Muscle of arm (tissue), 12 donors: ENCODE measurements around the gene TBC1D13. TPM values are rescaled to one million over a fixed set of nuclear protein-coding genes. Genes with fewer than 3 reads are reported as not detected.
A peak's percentile ranks its signal among the peaks of the same experiment; 100 is the strongest.

ENCODE experiments used
- DNase-seq: peaks from one replicate; pipeline ENCODE4 v3.0.0-alpha.2; 2013
- polyA plus RNA-seq, 12 donors: library from polyadenylated mRNA; unstranded; fragments of 120-200 nt; gene quantifications; one replicate each; pipeline ENCODE4 v1.2.1, GENCODE V29; 2013; ENCODE audit not compliant: insufficient read length in 12 of 12

Gene TBC1D13
- polyA plus RNA-seq, 12 donors: 24.0 to 43.9 (median 36.9) TPM; not detected in 1

DNA sequence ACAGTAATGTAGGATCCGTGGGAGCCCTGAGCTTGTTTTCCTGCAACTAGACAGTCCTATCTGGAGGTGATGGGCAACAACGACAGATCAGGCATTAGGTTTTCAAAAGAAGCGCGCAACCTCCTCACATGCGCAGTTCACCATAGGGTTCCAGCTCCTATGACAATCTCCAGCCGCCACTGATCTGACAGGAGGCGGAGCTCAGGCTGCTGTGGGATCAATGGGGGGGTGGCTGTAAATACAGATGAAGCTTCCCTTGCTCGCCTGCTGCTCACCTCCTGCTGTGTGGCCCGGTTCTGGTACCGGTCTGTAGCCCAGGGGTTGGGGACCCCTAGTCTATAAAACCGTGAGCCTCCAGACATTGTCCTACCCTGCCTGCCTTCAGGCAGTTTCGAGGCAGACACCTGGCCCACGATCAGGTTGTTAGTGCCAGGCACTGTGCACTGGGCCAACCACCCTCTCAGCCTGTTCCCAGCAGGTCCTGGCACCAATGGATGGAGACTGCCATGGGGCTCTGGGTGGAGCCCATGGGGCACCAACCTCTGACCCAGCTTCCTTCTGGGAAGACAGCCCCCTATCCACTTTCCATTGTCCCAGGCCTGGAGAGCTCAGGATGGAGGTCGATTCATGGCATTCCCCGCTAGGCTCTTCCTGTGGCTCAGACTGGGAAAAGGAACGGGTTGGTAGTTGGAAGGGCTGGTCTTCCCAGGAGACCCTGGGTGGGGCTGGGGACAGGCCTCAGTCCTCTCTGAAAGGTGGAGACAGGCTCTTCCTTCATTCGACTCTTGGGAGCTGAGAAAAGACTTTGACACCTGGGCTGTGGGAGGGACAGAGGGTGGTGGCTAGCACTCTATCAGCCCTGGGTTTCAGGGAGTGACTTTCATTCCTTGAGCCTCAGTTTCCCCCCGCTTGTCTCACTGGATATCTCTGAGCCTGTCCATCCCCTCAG, 32.9 kb downstream of the TBC1D13 start:
- no peak for DNase-seq

DNA sequence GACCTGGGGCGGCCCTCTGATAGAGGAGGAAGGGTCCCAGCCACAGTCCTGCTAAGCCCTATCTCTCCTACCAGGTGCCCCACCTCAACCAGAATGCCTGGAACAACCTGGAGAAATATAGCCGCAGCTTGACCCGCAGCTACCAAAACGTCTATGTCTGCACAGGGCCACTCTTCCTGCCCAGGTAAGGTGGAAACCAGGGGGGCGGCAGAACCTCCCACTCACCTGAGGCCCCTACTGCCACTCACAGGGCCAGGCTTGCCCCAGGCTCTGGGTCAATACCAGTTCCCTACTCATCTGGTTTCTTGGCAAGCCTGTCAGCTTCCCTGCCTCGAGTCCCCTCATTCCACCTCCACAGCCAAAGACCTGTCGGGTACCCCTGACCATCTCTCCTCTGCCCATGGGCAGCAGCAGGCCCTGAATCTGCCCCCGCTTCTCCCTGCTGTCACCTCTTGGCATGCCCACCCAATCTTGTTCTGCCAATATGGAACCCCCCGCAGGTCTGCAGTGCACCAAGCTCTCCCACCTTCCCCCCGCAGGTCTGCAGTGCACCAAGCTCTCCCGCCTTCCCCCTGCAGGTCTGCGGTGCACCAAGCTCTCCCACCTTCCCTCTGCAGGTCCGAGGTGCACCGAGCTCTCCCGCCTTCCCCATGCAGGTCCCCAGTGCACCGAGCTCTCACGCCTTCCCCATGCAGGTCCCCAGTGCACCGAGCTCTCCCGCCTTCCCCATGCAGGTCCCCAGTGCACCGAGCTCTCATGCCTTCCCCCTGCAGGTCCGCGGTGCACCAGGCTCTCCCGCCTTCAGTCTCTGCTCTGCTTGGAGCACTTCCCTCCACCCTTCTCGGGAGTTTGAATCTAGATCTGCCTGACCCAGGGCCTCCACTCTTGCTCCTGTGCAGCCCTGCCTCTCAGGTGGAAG, 33.9 kb downstream of the TBC1D13 start:
- no peak for DNase-seq

DNA sequence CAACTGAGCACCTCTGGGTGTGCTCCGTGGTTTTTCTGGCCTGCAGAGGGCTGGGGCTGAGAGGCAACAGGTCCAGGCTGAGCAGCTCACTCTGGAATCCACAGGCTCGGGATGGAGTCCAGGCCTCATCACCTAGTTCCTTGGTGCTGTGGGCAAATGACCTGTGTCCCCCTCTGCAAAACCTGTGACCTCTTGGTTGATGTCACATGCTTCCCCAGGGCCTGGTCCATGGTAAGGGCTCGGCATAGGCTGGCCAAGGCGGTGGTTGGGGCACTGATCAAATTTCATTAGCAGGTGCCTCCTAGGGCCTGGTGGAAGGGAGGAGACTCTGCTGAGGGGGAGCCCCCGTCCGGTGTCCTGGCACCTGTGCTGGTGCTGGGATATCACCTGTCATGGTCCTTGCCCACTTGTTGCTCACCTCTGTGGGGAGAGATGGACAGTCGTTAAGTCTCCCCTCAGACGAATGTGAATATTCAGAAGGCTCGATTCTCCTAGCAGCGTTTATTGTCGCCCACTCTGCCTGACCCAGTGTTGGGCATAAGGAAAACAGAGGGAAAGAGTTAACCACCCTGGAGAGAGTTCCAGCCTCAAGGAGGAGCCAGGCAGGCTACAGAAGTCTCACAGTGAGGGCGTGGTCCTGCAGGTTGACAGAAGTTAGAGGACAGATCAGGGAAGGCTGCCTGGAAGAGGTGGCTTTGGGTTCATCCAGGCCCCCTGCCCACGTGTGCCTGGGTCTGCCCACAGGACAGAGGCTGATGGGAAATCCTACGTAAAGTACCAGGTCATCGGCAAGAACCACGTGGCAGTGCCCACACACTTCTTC, 34.7 kb downstream of the TBC1D13 start:
- DNase-seq: no peak

DNA sequence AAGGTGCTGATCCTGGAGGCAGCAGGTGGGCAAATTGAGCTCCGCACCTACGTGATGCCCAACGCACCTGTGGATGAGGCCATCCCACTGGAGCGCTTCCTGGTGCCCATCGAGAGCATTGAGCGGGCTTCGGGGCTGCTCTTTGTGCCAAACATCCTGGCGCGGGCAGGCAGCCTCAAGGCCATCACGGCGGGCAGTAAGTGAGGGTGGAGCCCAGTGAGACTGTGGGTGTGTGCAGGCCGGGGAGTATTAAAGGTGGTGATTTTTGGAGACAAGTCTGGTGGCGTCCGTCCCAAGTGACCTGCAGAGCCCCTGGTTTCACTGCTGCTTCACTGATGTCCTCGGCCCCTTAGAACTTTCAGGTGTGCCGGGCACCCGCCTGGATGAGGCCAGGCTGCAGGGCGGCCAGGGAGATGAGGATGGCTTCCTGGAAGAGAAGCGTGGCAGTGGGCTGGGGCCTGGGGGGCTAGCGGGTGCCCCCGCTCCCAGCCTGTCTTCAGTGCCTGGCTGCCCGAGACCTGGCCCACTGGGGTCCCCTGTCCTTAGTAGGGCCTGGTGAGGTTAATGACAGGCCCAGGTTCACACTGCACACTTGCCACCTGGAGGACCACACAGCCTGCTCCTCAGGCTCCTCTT, 35.5 kb downstream of the TBC1D13 start:
- DNase-seq: no peak

DNA sequence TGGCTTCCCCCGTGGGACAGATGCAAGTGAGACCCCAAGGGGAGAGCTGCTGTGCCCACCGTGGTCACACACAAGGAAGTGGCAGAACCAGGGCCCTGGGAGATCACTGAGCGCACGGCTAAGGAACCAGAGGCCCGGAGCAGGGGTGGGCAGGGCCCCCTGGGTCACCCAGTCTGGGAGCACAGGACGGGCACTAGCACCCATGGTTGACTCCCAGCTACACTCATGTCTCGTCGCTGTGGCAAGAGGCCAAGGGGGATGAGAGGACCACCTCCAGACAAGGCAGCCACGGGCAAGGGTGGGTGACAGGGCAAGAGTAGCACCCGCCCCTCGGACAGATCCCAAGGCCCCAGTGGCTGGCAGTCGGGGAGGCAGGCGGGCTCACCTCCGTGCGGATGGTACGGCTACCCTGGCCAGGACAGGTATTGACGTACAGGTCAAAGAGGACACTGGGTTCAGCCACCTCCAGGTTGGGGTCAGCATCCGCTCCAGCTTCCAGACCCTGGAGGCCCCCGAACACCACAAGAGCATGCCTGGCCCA, 36.4 kb downstream of the TBC1D13 start:
- DNase-seq: no peak

DNA sequence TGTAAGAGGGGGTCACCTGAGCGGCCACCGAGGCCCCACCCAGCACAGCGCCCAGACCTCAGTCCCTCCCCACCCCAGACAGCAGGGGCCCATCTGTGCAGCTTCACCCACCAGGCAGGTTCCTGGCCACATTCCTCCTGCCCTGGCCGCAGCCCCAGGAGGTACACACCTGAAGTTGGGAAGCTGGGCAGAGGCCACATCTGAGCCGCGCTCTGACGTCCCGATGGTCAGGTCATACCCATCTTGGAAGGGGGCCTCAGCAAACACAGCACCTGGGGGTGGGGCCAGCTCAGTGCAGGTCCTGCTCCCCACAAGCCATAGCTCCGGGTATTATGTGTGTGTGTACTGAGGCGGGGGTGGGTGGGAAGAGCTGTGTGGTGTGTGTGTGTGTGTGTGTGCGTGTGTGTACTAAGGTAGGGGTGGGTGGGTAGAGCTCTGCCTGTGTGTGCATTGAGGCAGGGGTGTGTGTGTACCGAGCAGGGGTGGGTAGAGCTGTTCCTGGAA, 36.9 kb downstream of the TBC1D13 start:
- DNase-seq: no peak

DNA sequence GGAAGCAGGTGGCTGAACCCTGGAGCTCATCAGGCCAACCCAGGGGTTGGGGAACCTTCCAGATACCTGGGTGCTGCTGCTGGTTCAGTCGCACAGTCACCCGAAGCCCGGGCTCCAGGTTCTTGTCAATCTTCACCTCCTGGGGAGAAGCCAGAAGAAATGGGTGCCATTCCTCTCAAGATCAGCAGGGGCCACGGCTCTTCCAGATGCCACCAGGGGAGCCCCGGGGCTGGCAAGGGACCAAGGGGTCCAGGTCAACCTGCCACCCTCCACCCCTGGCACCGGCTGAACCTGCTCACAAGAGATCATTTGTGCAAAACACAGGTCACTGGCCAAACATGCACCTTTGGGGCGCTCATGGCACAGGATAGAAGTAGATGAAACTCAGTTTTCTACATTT, 37.9 kb downstream of the TBC1D13 start:
- DNase-seq: no peak

DNA sequence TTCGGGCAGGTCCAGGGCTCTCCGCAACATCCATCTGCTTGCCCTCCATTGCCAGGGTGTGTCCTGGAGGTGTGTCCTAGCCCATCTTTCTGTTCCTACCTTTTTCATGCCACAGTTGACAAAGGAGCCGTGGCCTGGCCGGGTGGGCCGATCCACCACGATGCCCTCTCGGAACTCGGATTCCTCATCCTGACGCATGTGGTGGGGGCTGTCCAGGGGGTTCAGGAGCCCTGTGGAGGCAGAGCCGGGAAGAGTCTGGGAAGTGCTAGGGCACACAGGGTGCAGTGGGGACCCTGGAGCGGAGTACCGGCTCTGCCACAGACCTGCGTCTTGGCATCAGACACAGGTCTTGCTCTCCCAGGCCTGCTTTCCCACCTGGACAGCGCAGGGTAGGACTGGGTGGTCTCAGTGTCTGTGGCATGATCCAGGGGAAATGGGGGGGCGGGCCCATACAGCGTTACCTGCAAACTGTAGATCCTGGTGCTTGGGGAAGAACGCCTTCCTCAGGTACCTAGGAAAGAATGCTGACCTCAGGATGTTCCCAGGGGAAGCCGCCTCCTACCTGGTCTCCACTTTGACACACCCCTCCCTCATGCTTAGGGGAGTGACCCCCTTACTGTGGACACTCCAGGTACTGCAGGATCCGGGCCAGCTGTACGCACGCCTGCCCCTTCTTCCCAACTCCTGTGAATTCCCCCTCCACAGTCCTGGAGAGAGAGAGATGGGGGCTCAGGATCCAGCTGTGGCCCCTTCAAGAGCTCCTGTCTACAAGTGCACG, 39.1 kb downstream of the TBC1D13 start:
- no peak for DNase-seq

DNA sequence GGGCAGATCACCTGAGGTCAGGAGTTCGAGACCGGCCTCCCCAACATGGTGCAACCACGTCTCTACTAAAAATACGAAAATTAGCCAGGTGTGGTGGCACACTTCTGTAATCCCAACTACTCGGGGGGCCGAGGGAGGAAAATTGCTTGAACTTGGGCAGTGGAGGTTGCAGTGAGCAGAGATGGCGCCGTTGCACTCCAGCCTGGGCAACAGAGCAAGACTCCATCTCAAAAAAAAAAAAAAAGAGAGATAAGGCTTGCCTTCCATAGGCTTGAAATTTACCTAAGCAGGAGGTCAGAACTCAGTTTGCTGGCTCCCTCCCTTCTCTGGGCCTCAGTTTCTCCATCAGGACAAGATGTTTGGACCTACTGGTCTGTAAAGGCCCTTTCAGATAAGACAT, 41.2 kb downstream of the TBC1D13 start:
- DNase-seq: no peak

DNA sequence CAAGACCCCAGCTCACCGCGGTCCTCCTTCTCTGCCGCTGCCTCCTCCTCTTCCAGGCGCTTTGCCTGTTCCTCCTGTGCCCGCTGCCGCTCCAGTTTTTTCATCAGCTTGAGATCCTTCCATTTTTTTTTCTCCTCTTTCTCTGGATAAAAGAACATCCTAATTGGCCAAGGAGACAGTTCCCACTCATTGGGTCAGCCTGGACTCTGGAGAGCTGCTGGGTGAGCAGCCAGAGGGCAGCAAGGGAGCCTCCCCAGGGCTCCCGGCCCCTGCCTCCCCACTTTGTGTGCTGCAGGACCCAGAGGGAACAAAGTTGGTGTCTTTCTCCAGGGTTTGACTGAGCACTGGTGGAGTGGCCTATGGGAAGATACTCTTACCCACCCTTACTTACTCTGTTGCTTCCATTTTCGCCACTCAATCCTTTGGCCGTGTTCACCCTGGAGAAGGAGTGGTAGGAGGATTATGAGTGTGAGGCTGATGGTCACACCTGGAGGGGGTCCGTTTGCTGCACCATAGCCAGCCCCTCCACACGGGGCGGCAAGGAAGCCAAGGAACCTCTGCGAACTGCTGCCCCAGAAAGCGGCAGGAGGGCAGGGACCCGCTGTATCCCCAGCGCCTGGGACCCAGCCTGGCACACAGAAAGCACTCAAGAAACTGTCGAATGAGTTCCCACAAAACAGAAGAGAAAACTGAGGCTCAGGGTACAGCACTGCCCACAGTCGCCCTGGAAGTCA, 41.8 kb downstream of the TBC1D13 start:
- DNase-seq: no peak

DNA sequence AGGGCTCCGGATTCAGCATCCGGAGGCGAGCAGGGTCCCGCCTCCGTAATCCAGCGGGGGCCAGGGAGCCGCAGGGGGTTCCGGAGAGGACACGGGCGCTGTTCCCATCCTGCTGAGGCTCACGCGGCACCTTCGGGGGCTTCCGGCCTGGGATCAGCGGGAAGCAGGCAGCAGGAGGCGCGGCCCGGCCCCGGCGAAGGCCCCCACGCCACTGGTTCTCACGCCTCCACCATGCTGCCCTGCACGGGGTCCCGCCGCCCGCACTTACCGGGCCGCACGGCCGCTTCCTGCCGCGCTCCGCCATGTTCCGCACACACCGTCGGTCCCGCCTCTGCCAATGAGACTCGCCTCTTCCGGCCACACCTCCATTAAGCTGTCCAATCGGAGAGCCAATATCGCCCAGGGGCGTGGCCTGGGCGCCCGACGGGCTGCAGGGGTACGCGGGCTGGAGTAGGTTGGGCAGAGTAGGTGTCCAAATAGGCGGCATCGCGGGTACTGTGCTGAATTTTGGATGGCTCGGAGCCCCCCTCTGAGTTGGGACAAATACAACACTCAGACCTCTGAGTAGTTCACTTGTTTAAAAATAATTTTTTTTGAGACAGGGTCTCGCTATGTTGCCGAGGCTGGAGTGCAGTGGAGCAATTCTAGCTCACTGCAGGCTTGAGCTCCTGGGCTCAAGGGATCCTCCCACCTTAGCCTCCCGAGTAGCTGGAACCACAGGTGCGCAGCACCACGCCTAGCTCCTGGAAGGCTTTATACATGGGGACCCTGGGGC, 42.6 kb downstream of the TBC1D13 start, which contains the start of gene SPOUT1:
Gene SPOUT1 (minus strand): TSS at position 318 of the 775 bp plus-strand sequence. CDS start 14 bp downstream, at position 304.
- peak; percentile 95 for DNase-seq

DNA sequence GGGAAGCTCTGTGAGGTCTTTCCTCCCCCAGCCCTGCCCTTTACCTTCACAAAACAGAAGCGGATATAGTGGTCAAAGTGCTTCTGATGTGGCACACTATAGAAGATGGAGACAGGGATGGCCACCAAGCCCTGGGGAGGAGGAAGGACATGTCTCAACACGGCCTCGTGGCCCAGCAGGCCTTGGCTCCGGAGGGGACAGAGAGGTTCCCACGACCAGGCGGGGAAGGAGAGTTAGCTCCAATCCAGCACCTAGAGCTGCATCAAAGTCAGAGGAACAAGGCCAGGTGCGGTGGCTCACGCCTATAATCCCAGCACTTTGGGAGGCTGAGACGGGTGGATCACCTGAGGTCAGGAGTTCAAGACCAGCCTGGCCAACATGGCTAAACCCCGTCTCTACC, 46.6 kb downstream of the TBC1D13 start:
- no peak for DNase-seq

DNA sequence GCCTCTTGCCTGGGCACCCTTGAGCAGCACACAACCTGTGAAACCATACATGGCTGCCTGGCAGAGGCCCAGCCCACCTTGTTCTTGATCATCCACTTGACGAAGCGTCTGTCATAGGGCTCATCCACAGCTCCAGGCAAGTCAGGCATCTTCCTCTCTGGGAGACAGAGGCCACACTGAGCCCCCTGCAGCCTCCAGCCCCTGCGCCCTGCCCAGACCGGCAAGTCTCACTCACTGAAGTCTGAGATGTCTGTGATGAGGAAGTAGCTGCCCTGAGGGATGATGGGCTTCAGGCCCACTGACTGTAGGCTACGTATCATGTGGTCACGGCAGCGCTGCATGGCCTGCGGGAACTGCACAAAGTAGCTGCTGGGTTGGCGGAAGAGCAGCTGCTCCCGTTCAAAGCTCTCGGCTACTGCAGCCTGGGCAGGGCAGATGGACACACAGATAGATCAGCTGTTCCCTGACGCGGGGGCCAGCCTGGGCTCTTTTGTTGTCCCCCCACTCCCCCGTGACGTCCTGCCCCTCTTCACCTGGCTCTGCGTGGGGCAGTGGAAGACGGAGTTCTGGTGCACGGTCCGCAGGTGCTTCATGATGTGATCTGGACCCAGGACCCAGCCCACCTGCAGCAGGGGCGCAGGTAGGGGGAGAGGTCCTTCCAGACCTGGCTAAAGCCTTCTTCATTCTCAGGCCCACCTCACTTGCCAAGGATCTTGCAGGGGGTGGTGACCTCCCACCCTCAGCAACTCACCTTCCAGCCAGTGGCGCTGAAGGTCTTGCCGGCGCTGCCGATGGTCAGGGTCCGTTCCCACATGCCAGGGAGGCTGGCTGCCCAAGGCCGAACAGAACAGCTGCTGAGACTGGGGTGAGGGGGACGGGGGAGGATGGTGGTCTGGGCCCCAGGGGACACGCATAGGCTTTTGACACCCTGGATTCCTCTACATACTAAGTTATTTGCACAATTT, 48.5 kb downstream of the TBC1D13 start:
- no peak for DNase-seq

DNA sequence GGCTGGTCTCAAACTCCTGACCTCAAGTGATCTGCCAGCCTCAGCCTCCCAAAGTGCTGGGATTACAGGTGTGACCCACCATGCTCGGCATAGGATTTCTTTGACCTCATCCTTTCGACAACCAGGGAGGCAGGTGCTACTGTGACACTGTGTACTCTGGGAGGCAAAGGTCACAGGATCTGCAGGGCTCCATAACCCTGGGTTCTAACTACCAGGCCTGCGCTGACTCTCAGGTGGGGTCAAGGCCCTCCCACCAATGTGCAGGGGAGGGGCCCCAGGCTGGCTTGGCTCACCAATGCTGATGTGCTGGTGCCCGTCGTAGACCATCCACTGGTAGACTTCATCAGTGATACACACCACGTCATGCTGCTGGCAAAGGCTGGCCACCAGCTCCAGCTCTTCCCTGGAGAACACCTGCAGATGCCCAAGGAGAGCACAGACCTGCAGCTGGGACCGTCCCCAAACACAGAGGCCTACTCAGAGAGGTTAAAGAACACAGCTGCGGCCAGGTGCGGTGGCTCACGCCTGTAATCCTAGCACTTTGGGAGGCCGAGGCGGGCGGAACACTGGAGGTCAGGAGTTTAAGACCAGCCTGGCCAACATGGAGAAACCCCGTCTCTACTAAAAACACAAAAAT, 49.6 kb downstream of the TBC1D13 start:
- no peak for DNase-seq

DNA sequence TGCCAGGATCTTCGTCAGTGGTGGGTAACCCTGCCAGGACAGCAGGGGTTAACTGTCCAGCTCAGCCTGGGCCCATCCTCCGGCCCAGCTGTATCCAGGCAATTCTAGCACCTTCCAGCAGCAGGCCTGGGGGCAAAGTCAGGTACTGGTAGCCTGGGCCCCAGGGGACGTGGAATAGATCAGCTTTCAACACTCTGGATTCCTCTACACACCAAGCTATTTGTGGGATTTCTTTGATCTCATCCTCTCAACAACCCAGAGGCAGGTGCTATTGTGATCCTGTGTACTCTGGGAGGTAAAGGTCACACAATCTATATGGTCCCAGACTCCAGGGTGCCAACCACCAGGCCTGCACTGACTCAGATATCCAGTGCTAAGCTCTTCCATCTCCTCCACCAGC, 51.3 kb downstream of the TBC1D13 start:
- no peak for DNase-seq

DNA sequence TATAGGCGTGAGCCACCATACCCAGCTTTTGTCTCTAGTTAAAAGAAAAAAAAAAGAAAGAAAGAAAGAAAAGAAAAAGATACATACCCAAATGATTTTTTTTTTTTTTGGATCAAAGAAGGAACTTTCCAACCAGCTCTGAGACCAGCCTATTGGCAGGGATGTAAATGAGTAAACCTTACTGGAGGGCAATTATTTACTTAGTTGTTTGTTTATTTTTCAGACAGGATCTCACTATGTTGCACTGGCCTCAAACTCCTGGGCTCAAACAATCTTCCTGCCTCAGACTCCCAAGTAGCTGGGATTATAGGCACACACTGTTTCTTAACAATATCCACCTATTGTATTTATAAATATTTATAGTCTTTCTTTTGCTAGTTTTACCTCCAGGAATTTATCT, 53.5 kb downstream of the TBC1D13 start:
- no peak for DNase-seq
